ENCODE results near the gene ABCD3.

DNA sequence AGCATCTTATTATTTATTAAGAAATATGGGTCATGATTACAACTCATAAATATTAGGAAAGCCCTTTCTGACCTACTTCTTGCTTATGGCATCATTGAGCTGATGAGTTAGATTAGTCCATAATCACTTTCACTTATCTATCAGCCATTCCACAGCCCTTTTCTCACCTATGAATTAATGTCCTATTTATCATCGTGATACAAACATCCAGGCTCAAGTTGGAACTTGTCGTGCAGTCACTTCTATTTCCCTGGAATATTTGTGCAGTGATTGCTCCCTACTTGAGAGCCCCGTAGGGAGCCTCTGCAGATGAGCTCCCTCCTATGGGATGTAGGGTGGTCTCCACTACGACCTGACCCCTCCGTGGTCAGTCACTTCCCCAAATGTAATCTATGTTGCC is 131.5 kb downstream of the ABCD3 start:
- TF ChIP-seq YY1 (IDR thresholded peaks at IDR 0.05; ENCODE audit: extremely low read depth, insufficient replicate concordance, low read depth, low read length): no peak
- TF ChIP-seq, protein P1, sequence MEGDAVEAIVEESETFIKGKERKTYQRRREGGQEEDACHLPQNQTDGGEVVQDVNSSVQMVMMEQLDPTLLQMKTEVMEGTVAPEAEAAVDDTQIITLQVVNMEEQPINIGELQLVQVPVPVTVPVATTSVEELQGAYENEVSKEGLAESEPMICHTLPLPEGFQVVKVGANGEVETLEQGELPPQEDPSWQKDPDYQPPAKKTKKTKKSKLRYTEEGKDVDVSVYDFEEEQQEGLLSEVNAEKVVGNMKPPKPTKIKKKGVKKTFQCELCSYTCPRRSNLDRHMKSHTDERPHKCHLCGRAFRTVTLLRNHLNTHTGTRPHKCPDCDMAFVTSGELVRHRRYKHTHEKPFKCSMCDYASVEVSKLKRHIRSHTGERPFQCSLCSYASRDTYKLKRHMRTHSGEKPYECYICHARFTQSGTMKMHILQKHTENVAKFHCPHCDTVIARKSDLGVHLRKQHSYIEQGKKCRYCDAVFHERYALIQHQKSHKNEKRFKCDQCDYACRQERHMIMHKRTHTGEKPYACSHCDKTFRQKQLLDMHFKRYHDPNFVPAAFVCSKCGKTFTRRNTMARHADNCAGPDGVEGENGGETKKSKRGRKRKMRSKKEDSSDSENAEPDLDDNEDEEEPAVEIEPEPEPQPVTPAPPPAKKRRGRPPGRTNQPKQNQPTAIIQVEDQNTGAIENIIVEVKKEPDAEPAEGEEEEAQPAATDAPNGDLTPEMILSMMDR (IDR thresholded peaks at IDR 0.05 in 2 of 3, conservative IDR thresholded peaks at IDR 0.05 in 1 of 3; ENCODE audit: borderline replicate concordance in 1 of 3, insufficient read depth in 1 of 3, low read depth in 2 of 3, low read length in 2 of 3): no peak
- TF ChIP-seq RAD21 (IDR thresholded peaks at IDR 0.05; ENCODE audit: low read depth): no peak
